SK-N-MC (cell line): ENCODE measurements around the gene PARVA.

ENCODE experiments used
- EZH2 ChIP-seq: fragments of 200-600 bp; sonication (generic); IDR thresholded peaks from one replicate; pipeline ENCODE4 v1.6.1; 2017; ENCODE audit warnings: antibody characterized with exemption
- POLR2AphosphoS5 ChIP-seq: IDR thresholded peaks from 2 replicates; pipeline ENCODE4 v1.6.1; 2012; ENCODE audit warnings: mild to moderate bottlenecking, low read depth, low read length, borderline replicate concordance

- TF ChIP-seq POLR2AphosphoS5: no peak
- TF ChIP-seq EZH2: no peak
Observed at GRCh38 chr11:12517741-12518140, 140.4 kb downstream of the PARVA start.
